Neutrophil (primary cell): Measurements from ENCODE around the gene SFMBT1.

Source experiments
- H3K27ac ChIP-seq: fragments of 200-600 bp; sonication (generic); 2 replicates; pipeline ENCODE4 v1.5.1; 2016; ENCODE audit warnings: mild to moderate bottlenecking, moderate library complexity
- H3K27me3 ChIP-seq: fragments of 200-600 bp; sonication (generic); 2 replicates; pipeline ENCODE4 v1.6.0; 2016; ENCODE audit warnings: mild to moderate bottlenecking
- H3K36me3 ChIP-seq: fragments of 200-600 bp; sonication (generic); 2 replicates; pipeline ENCODE4 v1.5.1; 2017
- H3K4me1 ChIP-seq, 2 experiments: fragments of 200-600 bp in 1 of 2; sonication (generic) in 1 of 2; 1 replicate in 1 of 2; 2 replicates in 1 of 2; pipeline versions ENCODE4 v1.5.1 to v1.6.1; 2013 to 2016; ENCODE audit warnings: low read depth in 1 of 2, low read length in 1 of 2, mild to moderate bottlenecking in 1 of 2, moderate library complexity in 1 of 2; ENCODE audit not compliant: control insufficient read depth in 1 of 2, insufficient read depth in 1 of 2
- H3K4me3 ChIP-seq, 2 experiments: fragments of 200-600 bp in 1 of 2; sonication (generic) in 1 of 2; 1 replicate in 1 of 2; 2 replicates in 1 of 2; pipeline ENCODE4 v1.5.1; 2013 to 2016; ENCODE audit warnings: low read depth in 1 of 2, low read length in 1 of 2, mild to moderate bottlenecking in 1 of 2, moderate library complexity in 1 of 2
- H3K9me3 ChIP-seq: fragments of 200-600 bp; sonication (generic); 2 replicates; pipeline ENCODE4 v1.5.1; 2016
- CTCF ChIP-seq: fragments of 200-600 bp; sonication (generic); IDR thresholded peaks from 2 replicates; pipeline ENCODE4 v1.5.1; 2016; ENCODE audit warnings: antibody characterized with exemption

The SFMBT1 gene

GRCh38 chr3:52857864-52858263 lies 188.0 kb downstream of the SFMBT1 start:
- peaks cover 43% of the 10 kb centered on the region for H3K36me3 ChIP-seq
- no peaks in the 10 kb centered on the region for H3K27me3 ChIP-seq
- H3K4me1 ChIP-seq, result no peaks in the 10 kb centered on the region
- H3K27ac ChIP-seq, result no peak overlapping the region
- no peak overlapping the region for H3K4me3 ChIP-seq
- no peaks in the 10 kb centered on the region for H3K9me3 ChIP-seq
- TF ChIP-seq CTCF, result no peak

GRCh38 chr3:52857133-52857532 lies 188.7 kb downstream of the SFMBT1 start:
- Histone ChIP-seq H3K4me3 (no peak overlapping the region), H3K27ac (no peak overlapping the region), H3K27me3 (no peaks in the 10 kb centered on the region), H3K4me1 (no peaks in the 10 kb centered on the region), H3K36me3 (peaks cover 50% of the 10 kb centered on the region), H3K9me3 (no peaks in the 10 kb centered on the region)
- TF ChIP-seq CTCF, result no peak

GRCh38 chr3:52856666-52857065 lies 189.2 kb downstream of the SFMBT1 start:
- no peaks in the 10 kb centered on the region for H3K9me3 ChIP-seq
- no peaks in the 10 kb centered on the region for H3K4me1 ChIP-seq
- H3K27ac ChIP-seq, result no peak overlapping the region
- no peak for TF ChIP-seq CTCF
- H3K36me3 ChIP-seq, result peaks cover 55% of the 10 kb centered on the region
- no peaks in the 10 kb centered on the region for H3K27me3 ChIP-seq
- no peak overlapping the region for H3K4me3 ChIP-seq

- TF ChIP-seq CTCF, result no peak
- H3K27ac ChIP-seq, result no peak overlapping the region
- H3K4me3 ChIP-seq, result no peak overlapping the region
- H3K36me3 ChIP-seq, result peaks cover 64% of the 10 kb centered on the region
- no peaks in the 10 kb centered on the region for H3K4me1 ChIP-seq
- no peaks in the 10 kb centered on the region for H3K9me3 ChIP-seq
- no peaks in the 10 kb centered on the region for H3K27me3 ChIP-seq
These were observed 191.9 kb downstream of the SFMBT1 start for GRCh38 chr3:52854013-52854412.
